ENCODE results near the gene NEIL1. TPM values are rescaled to one million over a fixed set of nuclear protein-coding genes. Genes with fewer than 3 reads are reported as not detected.

NEIL1 gene
- total RNA-seq, 3 donors from 2014 or later, result 38.0 to 67.9 (median 41.4) TPM

DNA sequence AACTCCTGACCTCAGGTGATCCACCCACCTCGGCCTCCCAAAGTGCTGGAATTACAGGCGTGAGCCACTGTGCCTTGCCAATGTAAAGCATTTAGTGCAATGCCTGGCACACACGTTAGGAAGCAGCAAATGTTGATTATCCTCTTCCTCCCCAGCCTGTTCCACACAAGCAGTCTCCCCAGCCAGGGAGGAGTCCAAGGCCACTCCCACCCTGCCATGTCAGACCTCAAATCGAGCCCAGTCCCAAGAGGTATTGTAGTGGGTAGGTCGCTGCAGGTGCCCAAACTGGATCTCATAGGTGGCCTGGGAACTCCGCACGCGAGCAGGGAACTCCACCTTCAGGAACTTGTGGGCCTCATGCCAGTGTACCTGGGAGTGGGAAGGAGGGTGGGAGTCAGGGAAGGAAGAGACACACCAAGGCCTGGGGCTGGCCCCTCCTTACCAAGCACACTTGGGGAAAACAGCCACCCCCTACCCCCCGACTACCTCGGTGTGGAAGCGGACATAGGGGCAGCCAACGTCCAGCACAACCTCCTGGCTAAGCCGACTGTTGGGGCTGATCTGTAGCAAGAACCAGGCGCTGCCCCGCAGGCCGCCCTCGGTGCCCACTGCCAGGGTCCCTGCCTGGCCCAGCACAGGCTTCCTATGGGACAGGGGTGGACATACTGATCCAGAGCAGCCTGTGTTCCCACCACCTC, 11.3 kb downstream of the NEIL1 start:
- TF ChIP-seq, protein P1, sequence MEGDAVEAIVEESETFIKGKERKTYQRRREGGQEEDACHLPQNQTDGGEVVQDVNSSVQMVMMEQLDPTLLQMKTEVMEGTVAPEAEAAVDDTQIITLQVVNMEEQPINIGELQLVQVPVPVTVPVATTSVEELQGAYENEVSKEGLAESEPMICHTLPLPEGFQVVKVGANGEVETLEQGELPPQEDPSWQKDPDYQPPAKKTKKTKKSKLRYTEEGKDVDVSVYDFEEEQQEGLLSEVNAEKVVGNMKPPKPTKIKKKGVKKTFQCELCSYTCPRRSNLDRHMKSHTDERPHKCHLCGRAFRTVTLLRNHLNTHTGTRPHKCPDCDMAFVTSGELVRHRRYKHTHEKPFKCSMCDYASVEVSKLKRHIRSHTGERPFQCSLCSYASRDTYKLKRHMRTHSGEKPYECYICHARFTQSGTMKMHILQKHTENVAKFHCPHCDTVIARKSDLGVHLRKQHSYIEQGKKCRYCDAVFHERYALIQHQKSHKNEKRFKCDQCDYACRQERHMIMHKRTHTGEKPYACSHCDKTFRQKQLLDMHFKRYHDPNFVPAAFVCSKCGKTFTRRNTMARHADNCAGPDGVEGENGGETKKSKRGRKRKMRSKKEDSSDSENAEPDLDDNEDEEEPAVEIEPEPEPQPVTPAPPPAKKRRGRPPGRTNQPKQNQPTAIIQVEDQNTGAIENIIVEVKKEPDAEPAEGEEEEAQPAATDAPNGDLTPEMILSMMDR (IDR thresholded peaks at IDR 0.05), result no peak
- DNase-seq, result no peak
- intact Hi-C loops (cut with DNase I, micrococcal nuclease), result no loop called here
- no peaks in the 10 kb centered on the region for H3K9me3 ChIP-seq
- no peaks in the 10 kb centered on the region for H3K36me3 ChIP-seq (ENCODE audit: low read depth)
- H3K4me3 ChIP-seq, result no peak overlapping the region
- no peak for ATAC-seq
- H3K4me1 ChIP-seq (ENCODE audit: low read depth), result no peaks in the 10 kb centered on the region

- no peaks in the 10 kb centered on the region for H3K4me1 ChIP-seq (ENCODE audit: low read depth)
- H3K9me3 ChIP-seq, result no peaks in the 10 kb centered on the region
- DNase-seq (no peak), ATAC-seq (no peak)
- intact Hi-C loops (cut with DNase I, micrococcal nuclease), result no loop called here
- TF ChIP-seq, protein P1 (IDR thresholded peaks at IDR 0.05), result no peak
- H3K36me3 ChIP-seq (ENCODE audit: low read depth), result no peaks in the 10 kb centered on the region
- no peak overlapping the region for H3K4me3 ChIP-seq
Measured at GRCh38 chr15:75358771-75359536, 12.1 kb downstream of the NEIL1 start.

GRCh38 chr15:75359537-75360250, 12.9 kb downstream of the NEIL1 start:
- DNase-seq (no peak), ATAC-seq (peak; percentile 11)
- intact Hi-C loops (cut with DNase I, micrococcal nuclease), result no loop called here

GRCh38 chr15:75360391-75360790, 13.6 kb downstream of the NEIL1 start:
- no peak for ATAC-seq
- Histone ChIP-seq H3K9me3 (no peaks in the 10 kb centered on the region), H3K4me1 (ENCODE audit: low read depth) (no peaks in the 10 kb centered on the region), H3K4me3 (no peak overlapping the region), H3K36me3 (ENCODE audit: low read depth) (no peaks in the 10 kb centered on the region)
- TF ChIP-seq, protein P1 (IDR thresholded peaks at IDR 0.05), result no peak
- intact Hi-C loops (cut with DNase I, micrococcal nuclease), result no loop called here
- DNase-seq, result no peak

More at GRCh38 chr15:75359537-75360250, 12.9 kb downstream of the NEIL1 start:
- TF ChIP-seq, protein P1 (IDR thresholded peaks at IDR 0.05), result no peak
- Histone ChIP-seq H3K36me3 (ENCODE audit: low read depth) (no peaks in the 10 kb centered on the region), H3K9me3 (no peaks in the 10 kb centered on the region), H3K4me1 (ENCODE audit: low read depth) (no peaks in the 10 kb centered on the region), H3K4me3 (no peak overlapping the region)

DNA sequence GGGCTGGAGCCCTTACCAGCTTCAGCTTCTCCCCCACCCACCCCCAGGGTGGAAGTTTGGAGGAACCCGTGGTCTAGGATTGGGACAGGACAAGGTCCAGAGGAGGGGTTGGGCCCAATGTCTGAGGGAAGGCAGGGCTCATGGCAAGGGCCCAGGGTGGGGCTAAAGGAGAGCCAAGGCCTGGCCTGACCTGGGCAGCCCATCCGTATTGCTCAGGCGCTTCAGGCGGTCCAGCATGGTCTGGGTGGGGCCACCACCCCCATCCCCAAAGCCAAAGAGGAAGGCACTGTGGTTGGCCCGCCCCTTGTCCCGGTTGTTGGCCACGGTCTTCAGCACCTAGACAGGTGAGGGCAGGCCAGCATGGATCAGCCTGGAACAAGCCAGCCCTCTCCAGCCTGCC, 14.0 kb downstream of the NEIL1 start:
- Histone ChIP-seq H3K4me1 (ENCODE audit: low read depth) (no peaks in the 10 kb centered on the region), H3K4me3 (no peak overlapping the region), H3K36me3 (ENCODE audit: low read depth) (no peaks in the 10 kb centered on the region), H3K9me3 (no peaks in the 10 kb centered on the region)
- no peak for ATAC-seq
- TF ChIP-seq, protein P1 (IDR thresholded peaks at IDR 0.05), result no peak
- DNase-seq, result no peak
- intact Hi-C loops (cut with DNase I, micrococcal nuclease), result no loop called here

Measured in mucosa of descending colon (tissue), 3 donors.